ENCODE data around the gene MALRD1.

GRCh38 chr10:19316204-19316870 lies 267.7 kb downstream of the MALRD1 start:
- TF ChIP-seq, protein P1, sequence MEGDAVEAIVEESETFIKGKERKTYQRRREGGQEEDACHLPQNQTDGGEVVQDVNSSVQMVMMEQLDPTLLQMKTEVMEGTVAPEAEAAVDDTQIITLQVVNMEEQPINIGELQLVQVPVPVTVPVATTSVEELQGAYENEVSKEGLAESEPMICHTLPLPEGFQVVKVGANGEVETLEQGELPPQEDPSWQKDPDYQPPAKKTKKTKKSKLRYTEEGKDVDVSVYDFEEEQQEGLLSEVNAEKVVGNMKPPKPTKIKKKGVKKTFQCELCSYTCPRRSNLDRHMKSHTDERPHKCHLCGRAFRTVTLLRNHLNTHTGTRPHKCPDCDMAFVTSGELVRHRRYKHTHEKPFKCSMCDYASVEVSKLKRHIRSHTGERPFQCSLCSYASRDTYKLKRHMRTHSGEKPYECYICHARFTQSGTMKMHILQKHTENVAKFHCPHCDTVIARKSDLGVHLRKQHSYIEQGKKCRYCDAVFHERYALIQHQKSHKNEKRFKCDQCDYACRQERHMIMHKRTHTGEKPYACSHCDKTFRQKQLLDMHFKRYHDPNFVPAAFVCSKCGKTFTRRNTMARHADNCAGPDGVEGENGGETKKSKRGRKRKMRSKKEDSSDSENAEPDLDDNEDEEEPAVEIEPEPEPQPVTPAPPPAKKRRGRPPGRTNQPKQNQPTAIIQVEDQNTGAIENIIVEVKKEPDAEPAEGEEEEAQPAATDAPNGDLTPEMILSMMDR (IDR thresholded peaks at IDR 0.05) = no peak
- no peak for TF ChIP-seq POLR2AphosphoS5 (IDR thresholded peaks at IDR 0.05; ENCODE audit: low read depth, low read length)

All from Panc1 (cell line).